ENCODE measurements around the gene SLC16A12.

SLC16A12 gene

DNA sequence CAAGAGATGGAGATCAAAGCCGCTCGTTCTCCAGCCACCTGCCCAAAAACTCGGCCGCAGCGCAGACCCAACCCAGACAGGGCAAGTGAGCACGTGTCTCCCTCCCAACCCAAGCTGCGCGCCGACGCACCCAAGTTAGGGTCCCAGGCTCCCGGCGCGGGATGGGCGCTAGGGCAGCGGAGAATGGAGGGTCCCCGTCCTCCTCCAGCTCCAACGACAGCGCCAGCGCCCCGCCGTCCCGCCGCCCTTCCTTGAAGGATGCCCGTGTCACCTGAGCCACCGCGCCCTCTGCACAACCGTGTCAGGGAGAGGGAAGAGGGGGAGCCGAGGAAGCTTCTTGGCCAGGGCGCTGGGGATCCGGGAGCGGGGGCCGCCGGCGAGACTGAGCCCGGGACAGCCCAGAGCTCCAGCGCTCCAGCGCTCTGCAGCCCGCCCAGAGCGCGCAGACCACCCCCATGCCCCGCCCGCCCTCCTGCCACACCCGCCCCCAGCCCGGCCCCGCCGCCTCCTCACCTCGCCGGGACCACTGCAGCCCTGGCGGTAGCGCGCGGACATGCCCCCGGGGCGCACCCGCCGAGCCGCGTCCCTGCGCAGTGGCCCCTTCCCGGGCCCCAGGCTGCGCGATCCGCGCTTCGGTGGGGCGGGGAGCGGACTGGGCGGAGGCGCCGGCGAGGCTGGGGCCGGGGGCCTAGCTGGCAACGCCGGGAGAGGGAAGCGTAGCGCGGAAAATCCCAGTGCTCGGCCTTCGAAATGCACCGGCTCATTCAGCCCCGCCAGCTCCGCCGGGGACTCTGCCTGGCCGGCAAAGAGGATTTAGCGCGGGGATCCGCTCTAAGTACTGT is at the start of gene SLC16A12:
SLC16A12 (minus strand) TSS at position 424 of the 842 bp plus-strand sequence. CDS start 73,016 bp downstream, outside the sequence.
- no peak for DNase-seq

DNA sequence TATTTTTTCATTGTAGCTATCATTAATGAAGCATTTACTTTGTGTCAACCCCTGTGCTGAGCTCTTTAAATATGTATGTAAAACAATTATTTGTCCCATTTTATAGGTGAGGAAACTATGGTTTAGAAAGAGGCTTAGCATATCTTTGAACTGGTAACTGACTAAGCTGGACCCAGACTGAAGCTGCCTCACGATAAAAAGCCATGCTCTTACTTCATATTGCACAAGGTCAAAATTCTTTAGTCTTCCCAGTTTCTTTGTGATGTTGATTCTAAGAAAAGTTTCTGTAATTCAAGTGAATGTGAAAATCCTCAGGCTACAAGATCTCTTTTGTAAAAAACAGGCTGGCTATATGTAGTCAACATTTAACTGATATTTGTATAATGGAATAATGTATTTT is 46.6 kb upstream of the SLC16A12 start:
- no peak for DNase-seq

DNA sequence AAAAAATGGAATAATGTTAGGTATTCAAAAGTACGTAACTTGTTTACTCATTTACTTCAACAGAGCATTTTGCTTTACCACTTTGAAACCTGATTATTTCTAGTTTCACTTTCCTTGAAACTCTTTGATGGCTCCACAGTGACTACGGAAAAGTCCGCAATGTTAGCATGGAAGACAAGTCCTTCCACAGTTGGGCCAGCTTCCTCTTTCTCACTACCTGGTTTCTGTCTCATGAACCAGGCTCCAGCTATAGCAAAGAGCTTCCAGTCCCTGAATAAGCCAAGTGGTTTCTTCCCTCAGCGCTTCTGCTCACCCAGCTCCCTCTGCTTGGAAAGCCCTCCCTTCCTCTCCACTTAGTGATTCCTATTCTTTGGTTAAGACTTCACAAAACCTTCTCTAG is 44.8 kb upstream of the SLC16A12 start:
- DNase-seq = no peak

DNA sequence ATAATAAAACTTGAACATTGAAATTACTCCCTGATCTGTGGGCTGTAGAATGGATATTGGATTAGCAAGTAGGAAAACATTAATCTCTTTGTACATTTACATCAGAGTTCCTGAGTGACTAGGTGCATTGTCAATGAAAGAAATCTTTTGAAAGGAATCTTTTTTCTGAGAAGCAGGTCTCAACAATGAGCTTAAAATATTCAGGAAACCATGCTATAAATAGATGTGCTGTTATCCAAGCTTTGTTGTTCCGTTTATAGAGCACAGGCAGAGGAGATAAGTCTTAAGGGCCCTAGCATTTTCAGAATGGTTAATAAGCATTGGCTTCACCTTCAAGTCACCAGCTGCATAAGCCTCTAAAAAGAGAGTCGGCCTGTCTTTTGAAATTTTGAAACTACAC is 41.3 kb upstream of the SLC16A12 start:
- no peak for DNase-seq

GRCh38 chr10:89576022-89576421 is 40.6 kb upstream of the SLC16A12 start:
- DNase-seq = no peak

GRCh38 chr10:89575031-89575430 is 39.6 kb upstream of the SLC16A12 start:
- no peak for DNase-seq

DNA sequence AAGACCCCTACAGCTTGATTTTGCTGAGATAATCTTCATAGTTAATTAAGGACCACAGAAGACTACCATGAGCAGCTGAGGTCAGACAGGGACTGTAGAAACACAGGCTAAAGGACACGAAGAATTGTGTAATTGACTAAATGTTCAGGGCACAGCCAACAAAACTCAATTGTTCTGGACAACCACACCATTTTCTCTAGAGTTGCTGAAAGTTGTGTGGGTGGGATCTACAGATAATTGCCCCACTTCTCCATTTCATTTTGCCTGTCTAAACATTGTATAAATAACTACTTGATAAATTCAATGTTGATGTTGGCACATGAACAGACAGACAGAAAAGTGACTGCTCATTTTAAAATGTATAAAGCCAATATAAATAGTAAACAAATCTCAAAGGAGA is 39.0 kb upstream of the SLC16A12 start:
- no peak for DNase-seq

GRCh38 chr10:89567576-89568245 is 32.3 kb upstream of the SLC16A12 start:
- no peak for DNase-seq

DNA sequence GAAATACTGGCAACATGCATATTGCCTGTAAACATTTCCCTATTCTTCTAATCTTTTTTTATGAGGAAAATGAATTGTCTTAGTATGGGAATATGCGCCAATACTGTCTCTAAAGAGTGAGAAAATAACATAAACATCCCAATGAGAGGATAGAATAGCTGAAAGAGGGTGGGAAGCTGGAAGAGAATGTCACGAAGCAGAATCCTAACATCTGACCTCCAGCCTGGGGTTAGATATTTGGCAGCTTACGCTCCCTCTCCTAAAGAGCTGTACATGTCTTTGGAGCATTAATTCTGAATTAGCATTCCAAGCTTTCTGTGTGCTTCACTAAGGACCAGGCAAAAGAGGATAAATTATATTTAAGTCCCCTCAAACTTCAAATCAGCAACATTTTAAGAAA is 31.6 kb upstream of the SLC16A12 start:
- DNase-seq = no peak

DNA sequence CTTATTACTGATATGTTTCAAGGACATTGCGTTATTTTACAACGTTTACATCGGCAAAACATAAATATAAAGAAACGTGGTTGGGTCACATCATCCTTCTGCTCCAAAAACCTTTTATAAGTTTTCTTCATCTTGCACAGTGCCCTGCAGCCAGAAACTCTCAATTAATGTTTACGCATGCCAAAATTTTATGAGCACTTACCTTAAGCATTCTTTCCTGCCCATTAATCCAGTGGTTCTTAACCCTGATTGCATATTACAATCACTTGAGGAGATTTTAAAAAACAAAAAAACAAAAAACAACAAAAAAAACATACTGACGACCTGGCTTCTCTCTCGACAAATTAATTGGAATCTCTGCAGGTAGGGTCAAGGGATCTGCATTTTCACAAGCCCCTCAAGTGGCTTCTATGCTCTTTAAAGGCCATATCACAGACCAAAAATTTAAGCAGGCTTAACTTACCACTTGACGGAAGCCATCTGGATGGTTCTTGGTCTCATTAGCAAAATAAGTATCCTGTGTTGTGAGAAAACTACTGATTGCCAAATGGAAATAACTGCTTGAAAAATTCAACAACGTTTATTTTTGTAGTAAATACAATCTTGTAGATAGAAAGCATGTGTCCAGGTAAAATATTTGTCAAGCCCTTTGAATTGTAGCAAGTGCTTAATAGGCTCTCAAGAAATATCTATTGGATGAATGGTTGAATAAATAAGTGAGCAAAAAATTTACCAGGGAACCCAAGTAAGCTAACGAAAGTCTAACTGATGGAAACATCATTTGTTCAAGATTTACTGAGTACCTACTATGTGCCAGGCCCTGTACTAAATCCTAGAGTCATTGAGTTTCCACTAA is 30.9 kb upstream of the SLC16A12 start:
- DNase-seq = no peak

DNA sequence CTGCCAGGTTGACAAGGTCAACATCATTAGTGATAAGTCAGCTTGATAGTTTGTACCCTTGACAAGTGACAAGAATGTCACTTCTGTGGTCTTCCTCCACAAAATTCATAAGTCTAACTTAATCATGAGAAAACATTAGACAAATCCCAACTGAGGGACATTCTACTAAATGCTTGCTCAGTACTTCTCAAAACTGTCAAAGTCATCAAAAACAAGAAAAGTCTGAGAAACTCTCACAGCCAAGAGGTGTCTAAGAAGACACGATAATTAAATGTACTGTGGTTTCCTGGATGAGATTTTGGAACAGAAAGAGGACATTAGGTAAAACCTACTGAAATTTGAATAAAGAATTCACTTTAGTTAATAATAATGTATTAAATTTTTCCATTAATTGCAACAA is 29.8 kb upstream of the SLC16A12 start:
- no peak for DNase-seq

GRCh38 chr10:89563861-89564478 is 28.6 kb upstream of the SLC16A12 start:
- DNase-seq = peak; percentile 63

DNA sequence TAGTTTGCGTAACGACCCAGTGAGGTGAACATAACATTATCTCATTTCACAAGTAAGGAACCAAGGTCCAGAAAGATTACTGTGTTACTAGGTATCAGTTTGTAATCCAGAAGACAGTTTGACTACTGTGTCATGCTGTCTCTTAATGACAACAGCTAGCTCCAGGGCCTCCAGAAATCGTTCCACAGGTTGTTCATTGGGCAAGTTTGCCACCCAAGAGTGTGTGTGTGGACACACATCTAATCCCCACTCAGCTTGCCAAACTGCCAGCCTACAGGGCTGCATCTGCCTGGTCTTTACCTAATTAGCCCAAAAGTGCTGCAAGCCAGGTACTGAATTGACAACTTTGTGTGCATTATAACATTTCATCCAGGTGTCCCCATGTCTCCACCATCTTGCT is 27.9 kb upstream of the SLC16A12 start:
- DNase-seq = no peak

DNA sequence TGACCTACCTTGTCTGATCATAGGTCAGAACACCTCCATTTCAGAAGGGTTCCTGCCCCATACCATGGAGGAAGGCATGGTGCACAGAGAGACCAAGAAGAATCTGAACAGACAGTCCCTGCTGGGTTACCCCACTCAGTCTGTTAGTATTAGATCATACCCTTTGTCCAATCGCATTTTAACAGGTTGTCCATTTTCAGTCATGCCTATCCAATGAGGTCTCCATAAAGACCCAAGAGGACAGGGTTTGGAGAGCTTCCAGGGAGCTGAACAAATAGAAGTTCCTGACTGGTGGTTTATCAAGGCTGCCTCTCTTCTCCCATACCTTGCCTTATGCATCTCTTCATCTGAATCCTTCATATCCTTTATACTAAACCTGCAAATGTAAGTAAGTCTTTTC is 21.2 kb upstream of the SLC16A12 start:
- DNase-seq = no peak

DNA sequence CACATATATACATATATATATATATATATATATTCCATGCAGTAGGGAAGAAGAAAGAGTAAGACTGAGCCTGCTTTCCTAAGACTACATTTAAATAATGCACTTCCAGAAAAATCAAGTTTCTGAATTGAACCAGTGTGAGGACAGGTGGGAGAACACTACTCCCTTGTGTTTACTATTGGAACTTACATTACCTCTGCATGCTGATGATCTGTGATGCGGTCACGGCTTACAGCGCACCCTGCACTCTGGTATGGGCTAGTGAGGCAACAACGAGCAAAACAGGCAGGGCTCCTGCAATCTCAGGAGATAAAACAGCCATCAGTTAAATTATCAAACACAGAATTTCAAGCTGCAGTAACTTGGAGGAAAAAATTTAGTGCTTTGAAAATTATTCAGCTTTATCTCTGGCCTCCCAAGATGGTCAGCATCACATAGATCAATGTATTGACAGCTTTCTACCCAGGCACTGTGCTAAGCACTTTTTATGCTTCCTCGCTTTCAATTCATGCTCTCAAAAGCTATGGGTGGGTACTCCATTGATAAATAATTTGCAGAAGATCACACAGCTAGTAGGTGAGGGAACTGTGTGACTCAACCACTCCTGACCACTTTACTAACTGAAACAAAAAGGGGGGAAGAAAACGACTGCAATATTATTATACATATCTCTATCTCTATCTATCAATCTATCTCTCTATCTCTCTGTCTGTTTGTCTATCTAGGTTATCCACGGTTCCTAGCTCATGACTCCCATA is 20.5 kb upstream of the SLC16A12 start:
- no peak for DNase-seq

GRCh38 chr10:89554433-89554832 is 19.0 kb upstream of the SLC16A12 start:
- DNase-seq = no peak

DNA sequence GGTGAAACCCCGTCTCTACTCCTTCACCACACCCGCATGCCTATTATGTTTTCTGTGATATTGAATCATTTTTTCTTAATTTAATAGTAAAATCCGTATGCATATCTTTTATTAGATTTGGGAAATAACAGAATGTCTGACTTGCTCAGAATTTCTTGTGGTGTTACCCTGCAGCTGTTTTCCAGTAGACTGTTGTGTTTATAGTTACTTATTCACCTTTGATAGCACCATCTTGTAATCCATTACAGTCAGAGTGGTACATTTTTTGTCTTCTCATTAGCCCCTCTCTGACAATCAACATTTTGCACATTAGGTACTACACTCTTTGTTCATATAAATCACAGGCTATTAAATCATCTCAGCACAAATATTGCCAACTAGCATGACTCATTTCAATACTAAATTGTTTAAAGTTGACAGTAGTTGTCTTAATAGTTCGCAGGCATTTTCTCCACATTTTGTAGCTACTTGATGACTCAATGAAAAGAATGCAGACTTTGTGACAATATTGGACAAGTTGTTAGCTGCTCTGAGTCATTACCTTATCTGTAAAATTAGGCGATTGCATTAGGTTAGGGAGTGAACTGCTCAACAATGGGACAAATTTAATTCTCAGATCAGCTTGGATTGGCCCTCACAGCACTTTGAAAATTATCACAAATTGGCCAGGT is 17.8 kb upstream of the SLC16A12 start:
- no peak for DNase-seq

DNA sequence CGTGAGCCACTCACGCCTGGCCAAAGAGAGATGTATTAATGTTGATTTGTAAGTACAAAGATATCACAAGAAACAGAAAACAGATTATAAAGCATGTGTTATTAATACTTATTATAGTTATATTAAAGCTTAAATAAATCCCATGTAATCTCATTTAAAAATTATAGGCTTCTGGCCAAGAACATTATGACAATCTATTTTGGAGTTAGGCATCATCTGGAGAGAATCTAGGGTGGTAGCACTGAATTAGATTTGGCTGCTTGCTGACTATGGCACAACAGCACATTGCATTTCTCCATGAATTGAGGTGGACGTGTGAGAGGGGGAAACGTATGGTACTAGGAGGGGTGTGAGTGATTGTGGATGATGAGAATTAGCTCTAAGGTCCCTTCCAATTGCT is 16.8 kb upstream of the SLC16A12 start:
- no peak for DNase-seq

- DNase-seq = no peak
Observed at GRCh38 chr10:89550509-89550908, 15.1 kb upstream of the SLC16A12 start.

- DNase-seq = no peak
Observed at GRCh38 chr10:89549510-89549909, 14.1 kb upstream of the SLC16A12 start.

GRCh38 chr10:89548673-89549072 is 13.3 kb upstream of the SLC16A12 start:
- DNase-seq = no peak
